Neural progenitor cell (in vitro differentiated cells): ENCODE measurements around the gene FOXN3. TPM values are rescaled to one million over a fixed set of nuclear protein-coding genes. Genes with fewer than 3 reads are reported as not detected.

Source experiments
- DNase-seq: peaks from one replicate; pipeline ENCODE4 v3.0.0-alpha.2; 2016; ENCODE audit warnings: low spot score
- H2AFZ ChIP-seq: fragments of 200-600 bp; sonication (generic); replicated peaks from 2 replicates; pipeline ENCODE4 v1.6.1; 2016; ENCODE audit warnings: antibody characterized with exemption
- H3F3A ChIP-seq: fragments of 200-600 bp; sonication (generic); 2 replicates; pipeline ENCODE4 v1.6.1; 2016; ENCODE audit warnings: antibody characterized with exemption, low read depth
- H3K27ac ChIP-seq: fragments of 200-600 bp; sonication (generic); 2 replicates; pipeline ENCODE4 v1.5.1; 2016; ENCODE audit warnings: mild to moderate bottlenecking
- H3K27me3 ChIP-seq: fragments of 200-600 bp; sonication (generic); 2 replicates; pipeline ENCODE4 v1.6.1; 2016; ENCODE audit warnings: mild to moderate bottlenecking, moderate library complexity
- H3K36me3 ChIP-seq: fragments of 200-600 bp; sonication (generic); 2 replicates; pipeline ENCODE4 v1.5.1; 2016
- H3K4me1 ChIP-seq: fragments of 200-600 bp; sonication (generic); 2 replicates; pipeline ENCODE4 v1.6.1; 2016; ENCODE audit warnings: mixed run types
- H3K4me2 ChIP-seq: fragments of 200-600 bp; sonication (generic); 2 replicates; pipeline ENCODE4 v1.6.1; 2016
- H3K4me3 ChIP-seq: fragments of 200-600 bp; sonication (generic); 2 replicates; pipeline ENCODE4 v1.5.1; 2016
- H3K79me2 ChIP-seq: fragments of 200-600 bp; sonication (generic); 2 replicates; pipeline ENCODE4 v1.6.1; 2016; ENCODE audit warnings: low read depth
- H3K9ac ChIP-seq: fragments of 200-600 bp; sonication (generic); 2 replicates; pipeline ENCODE4 v1.6.1; 2016
- H3K9me3 ChIP-seq: fragments of 200-600 bp; sonication (generic); 2 replicates; pipeline ENCODE4 v1.5.1; 2016; ENCODE audit warnings: low read depth
- H4K20me1 ChIP-seq: fragments of 200-600 bp; sonication (generic); 2 replicates; pipeline ENCODE4 v1.6.1; 2016; ENCODE audit warnings: low read depth
- H3K27ac Mint-ChIP-seq: 3 replicates; pipeline ENCODE4 v1.8.0; 2021; ENCODE audit warnings: mixed read lengths
- H3K27me3 Mint-ChIP-seq: 2 replicates; pipeline ENCODE4 v1.8.0; 2022; ENCODE audit warnings: low read depth, mild to moderate bottlenecking, inconsistent platforms, moderate library complexity, mixed read lengths; ENCODE audit not compliant: insufficient read depth
- H3K36me3 Mint-ChIP-seq: 3 replicates; pipeline ENCODE4 v1.8.0; 2021; ENCODE audit warnings: mixed read lengths
- H3K4me1 Mint-ChIP-seq: 3 replicates; pipeline ENCODE4 v1.8.0; 2021; ENCODE audit warnings: mixed read lengths
- H3K4me3 Mint-ChIP-seq: 3 replicates; pipeline ENCODE4 v1.8.0; 2021; ENCODE audit warnings: mild to moderate bottlenecking, moderate library complexity, mixed read lengths
- H3K9me3 Mint-ChIP-seq: 3 replicates; pipeline ENCODE4 v1.8.0; 2020; ENCODE audit warnings: mixed read lengths
- EZH2 ChIP-seq: fragments of 200-600 bp; sonication (generic); IDR thresholded peaks from 2 replicates; pipeline ENCODE4 v1.6.1; 2017; ENCODE audit warnings: antibody characterized with exemption, mild to moderate bottlenecking, moderate library complexity
- EZH2phosphoT487 ChIP-seq: fragments of 200-600 bp; sonication (generic); IDR thresholded peaks from 2 replicates; pipeline ENCODE4 v1.6.1; 2017; ENCODE audit warnings: antibody characterized with exemption
- total RNA-seq: library from RNA; depleted of rRNA; stranded (reverse); fragments of >200 nt; gene quantifications from 2 replicates; pipeline ENCODE4 v1.2.3, GENCODE V29; 2015; ENCODE audit warnings: low replicate concordance
- TF ChIP-seq, protein P1 (sequence below): fragments of 200-600 bp; sonication (generic); IDR thresholded peaks from 2 replicates; pipeline ENCODE4 v1.5.1; 2017; ENCODE audit warnings: antibody characterized with exemption, mild to moderate bottlenecking

Gene FOXN3
- total RNA-seq, 1 donor from 2014 or later: 39.5 TPM

DNA sequence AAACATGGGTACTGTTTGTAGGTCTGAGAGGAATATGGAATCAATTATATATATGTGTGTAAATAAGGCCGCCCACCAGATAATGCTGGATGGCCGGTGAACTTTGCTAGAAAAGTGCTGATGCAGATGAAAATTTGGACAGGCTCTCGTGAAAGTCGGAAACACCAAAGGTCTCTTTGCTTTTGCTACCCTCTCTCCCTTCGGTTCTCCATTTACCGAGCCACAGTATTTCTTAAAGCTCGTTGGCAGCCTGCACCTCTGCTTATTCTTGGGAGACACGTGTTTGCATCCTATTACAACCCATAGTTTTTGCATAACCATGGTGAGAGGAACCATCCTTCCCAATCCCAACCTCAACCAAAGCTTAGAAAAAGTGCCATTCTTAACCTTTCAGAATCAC lies 109.6 kb downstream of the FOXN3 start:
- Histone ChIP-seq H3K4me2 (no peak overlapping the region), H3K79me2 (peaks cover 38% of the 10 kb centered on the region), H3F3A (no peaks in the 10 kb centered on the region), H3K4me1 (peaks cover 31% of the 10 kb centered on the region), H3K9me3 (no peaks in the 10 kb centered on the region), H3K9ac (no peak overlapping the region), H3K27ac (no peak overlapping the region), H4K20me1 (peaks cover 17% of the 10 kb centered on the region), H3K27me3 (no peaks in the 10 kb centered on the region), H2AFZ (no peak overlapping the region), H3K4me3 (no peak overlapping the region), H3K36me3 (no peaks in the 10 kb centered on the region)
- H3K4me3 Mint-ChIP-seq: no peak overlapping the region
- H3K36me3 Mint-ChIP-seq: peaks cover 9% of the 10 kb centered on the region
- H3K27me3 Mint-ChIP-seq: peaks cover 3% of the 10 kb centered on the region
- TF ChIP-seq EZH2 (no peak), EZH2phosphoT487 (no peak)
- TF ChIP-seq, protein P1, sequence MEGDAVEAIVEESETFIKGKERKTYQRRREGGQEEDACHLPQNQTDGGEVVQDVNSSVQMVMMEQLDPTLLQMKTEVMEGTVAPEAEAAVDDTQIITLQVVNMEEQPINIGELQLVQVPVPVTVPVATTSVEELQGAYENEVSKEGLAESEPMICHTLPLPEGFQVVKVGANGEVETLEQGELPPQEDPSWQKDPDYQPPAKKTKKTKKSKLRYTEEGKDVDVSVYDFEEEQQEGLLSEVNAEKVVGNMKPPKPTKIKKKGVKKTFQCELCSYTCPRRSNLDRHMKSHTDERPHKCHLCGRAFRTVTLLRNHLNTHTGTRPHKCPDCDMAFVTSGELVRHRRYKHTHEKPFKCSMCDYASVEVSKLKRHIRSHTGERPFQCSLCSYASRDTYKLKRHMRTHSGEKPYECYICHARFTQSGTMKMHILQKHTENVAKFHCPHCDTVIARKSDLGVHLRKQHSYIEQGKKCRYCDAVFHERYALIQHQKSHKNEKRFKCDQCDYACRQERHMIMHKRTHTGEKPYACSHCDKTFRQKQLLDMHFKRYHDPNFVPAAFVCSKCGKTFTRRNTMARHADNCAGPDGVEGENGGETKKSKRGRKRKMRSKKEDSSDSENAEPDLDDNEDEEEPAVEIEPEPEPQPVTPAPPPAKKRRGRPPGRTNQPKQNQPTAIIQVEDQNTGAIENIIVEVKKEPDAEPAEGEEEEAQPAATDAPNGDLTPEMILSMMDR: no peak
- H3K9me3 Mint-ChIP-seq: peaks cover 2% of the 10 kb centered on the region
- H3K4me1 Mint-ChIP-seq: peaks cover 56% of the 10 kb centered on the region
- no peak overlapping the region for H3K27ac Mint-ChIP-seq
- no peak for DNase-seq

DNA sequence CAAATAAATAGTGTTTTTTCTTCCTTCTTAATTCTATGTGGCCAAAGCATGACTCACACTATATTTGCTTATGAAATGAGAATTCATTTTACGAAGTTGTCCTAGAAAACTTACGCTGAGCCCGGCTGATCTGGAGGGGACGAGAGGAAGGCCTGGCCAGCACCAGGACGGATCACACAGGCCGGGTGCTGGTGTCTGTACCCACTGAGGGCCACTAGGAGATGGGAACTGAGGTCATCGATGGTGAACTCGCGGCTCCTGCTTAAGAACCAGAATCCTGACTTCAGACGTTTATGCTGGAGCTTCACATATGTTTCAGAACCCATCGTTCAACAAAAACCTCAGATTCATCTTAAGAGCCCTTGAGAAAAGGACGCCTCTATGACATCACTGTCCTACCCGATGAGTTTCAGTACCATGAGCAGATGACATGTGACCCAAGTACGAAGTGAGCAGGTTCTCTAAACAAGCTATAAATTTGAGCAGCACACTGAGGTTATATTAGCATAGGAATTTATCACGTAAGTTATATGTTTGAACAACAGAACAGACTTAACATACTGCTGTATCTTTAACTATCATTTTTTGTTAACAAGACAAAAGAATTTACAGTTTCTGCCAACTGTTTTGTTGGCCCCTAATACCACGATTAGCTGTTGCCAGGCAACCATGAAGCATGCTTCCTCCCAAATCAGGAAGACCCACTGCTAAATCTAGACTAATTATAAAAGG lies 111.9 kb downstream of the FOXN3 start:
- Histone ChIP-seq H3K27ac (no peak overlapping the region), H3K36me3 (no peaks in the 10 kb centered on the region), H3K9ac (no peak overlapping the region), H3K79me2 (peaks cover 46% of the 10 kb centered on the region), H4K20me1 (peaks cover 7% of the 10 kb centered on the region), H3K4me3 (no peak overlapping the region), H3K4me1 (peaks cover 28% of the 10 kb centered on the region), H3K4me2 (no peak overlapping the region), H3K9me3 (no peaks in the 10 kb centered on the region), H3K27me3 (no peaks in the 10 kb centered on the region), H2AFZ (no peak overlapping the region), H3F3A (no peaks in the 10 kb centered on the region)
- peaks cover 3% of the 10 kb centered on the region for H3K9me3 Mint-ChIP-seq
- H3K27me3 Mint-ChIP-seq: peaks cover 3% of the 10 kb centered on the region
- H3K4me1 Mint-ChIP-seq: peaks cover 55% of the 10 kb centered on the region
- peak; percentile 14 for DNase-seq
- H3K27ac Mint-ChIP-seq: peak overlapping the region; percentile 95
- peak overlapping the region; percentile 68 for H3K4me3 Mint-ChIP-seq
- TF ChIP-seq EZH2phosphoT487 (no peak), EZH2 (no peak)
- TF ChIP-seq, protein P1: no peak
- H3K36me3 Mint-ChIP-seq: peaks cover 17% of the 10 kb centered on the region

DNA sequence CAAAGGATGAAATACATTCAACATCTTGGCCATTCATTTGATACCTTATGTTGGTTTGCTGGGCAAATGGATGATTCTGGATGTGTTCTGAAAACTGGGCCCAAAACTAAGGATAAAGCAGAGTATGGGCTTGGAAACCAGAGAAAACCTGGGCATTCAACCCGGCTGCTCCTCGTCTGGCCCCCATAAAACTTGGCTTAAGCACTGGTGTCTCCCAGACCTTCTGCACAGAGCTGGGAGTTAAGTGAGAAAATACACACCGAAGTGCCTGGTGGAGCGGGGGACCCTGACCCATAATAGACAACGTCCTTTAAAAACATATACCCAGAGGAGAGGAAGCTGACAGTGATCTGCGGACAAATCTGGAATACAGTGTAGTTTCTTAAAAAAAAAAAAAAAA lies 112.5 kb downstream of the FOXN3 start:
- peak overlapping the region; percentile 44 for H3K4me3 Mint-ChIP-seq

More for the DNA sequence above, 112.5 kb downstream of the FOXN3 start:
- no peak for DNase-seq
- Histone ChIP-seq H3K79me2 (peaks cover 45% of the 10 kb centered on the region), H4K20me1 (peaks cover 2% of the 10 kb centered on the region), H3K9me3 (no peaks in the 10 kb centered on the region), H3K27me3 (no peaks in the 10 kb centered on the region), H3K4me1 (peaks cover 24% of the 10 kb centered on the region), H3K9ac (no peak overlapping the region), H3F3A (no peaks in the 10 kb centered on the region), H3K36me3 (no peaks in the 10 kb centered on the region), H3K27ac (no peak overlapping the region), H2AFZ (no peak overlapping the region), H3K4me3 (no peak overlapping the region), H3K4me2 (peak overlapping the region; percentile 38)
- no peak for TF ChIP-seq EZH2
- no peak for TF ChIP-seq EZH2phosphoT487
- TF ChIP-seq, protein P1: no peak
- H3K9me3 Mint-ChIP-seq: peaks cover 3% of the 10 kb centered on the region
- peak overlapping the region; percentile 91 for H3K27ac Mint-ChIP-seq
- H3K27me3 Mint-ChIP-seq: no peaks in the 10 kb centered on the region
- peaks cover 50% of the 10 kb centered on the region for H3K4me1 Mint-ChIP-seq
- H3K36me3 Mint-ChIP-seq: peaks cover 17% of the 10 kb centered on the region
